ENCODE measurements around the gene ACTN1.

The ACTN1 gene

DNA sequence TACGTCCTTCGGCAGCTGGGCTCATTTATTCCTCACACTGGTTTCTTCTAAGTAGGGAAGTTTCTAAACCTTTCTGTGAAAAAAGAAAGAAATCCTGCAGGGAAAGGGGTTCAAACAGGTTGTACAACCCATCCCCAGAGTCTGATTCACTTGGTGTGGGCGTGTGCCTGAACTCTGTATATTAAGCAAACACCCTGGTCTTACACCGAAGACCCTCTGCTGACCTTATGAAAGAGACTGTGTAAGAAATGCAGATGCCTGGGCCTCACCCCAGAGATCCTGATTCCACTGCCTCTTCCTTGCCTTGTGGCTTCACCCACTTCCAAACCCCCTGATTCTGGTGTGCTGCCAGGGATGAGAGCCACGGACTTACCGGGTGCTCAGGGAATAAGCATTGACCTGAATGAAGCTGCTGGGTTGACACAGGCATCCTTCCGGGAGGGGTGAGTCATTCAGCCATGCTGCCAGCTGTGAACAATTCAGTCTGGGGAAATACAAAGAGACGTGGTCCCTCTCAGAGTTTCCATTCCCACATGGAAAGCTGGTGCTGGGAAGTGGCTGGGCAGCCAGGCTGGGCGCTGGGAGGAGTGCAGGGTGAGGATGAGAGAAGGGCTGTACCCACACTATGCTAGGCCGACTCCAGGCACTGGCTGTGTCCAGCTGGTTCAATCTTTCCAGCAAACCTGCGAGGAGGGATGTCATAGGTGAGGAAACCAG is 26.5 kb upstream of the ACTN1 start:
- Histone ChIP-seq H3K36me3 (no peaks in the 10 kb centered on the region), H3K4me3 (ENCODE audit: low read depth in 1 of 2, low read length in 1 of 2) (no peak overlapping the region), H3K9me3 (no peaks in the 10 kb centered on the region), H3K4me1 (ENCODE audit: control insufficient read depth in 1 of 2, insufficient read depth in 1 of 2, low read depth in 1 of 2, low read length in 1 of 2) (peaks cover 13% of the 10 kb centered on the region in 2 experiments), H3K27ac (no peak overlapping the region), H3K27me3 (no peaks in the 10 kb centered on the region)
- TF ChIP-seq, protein P1, sequence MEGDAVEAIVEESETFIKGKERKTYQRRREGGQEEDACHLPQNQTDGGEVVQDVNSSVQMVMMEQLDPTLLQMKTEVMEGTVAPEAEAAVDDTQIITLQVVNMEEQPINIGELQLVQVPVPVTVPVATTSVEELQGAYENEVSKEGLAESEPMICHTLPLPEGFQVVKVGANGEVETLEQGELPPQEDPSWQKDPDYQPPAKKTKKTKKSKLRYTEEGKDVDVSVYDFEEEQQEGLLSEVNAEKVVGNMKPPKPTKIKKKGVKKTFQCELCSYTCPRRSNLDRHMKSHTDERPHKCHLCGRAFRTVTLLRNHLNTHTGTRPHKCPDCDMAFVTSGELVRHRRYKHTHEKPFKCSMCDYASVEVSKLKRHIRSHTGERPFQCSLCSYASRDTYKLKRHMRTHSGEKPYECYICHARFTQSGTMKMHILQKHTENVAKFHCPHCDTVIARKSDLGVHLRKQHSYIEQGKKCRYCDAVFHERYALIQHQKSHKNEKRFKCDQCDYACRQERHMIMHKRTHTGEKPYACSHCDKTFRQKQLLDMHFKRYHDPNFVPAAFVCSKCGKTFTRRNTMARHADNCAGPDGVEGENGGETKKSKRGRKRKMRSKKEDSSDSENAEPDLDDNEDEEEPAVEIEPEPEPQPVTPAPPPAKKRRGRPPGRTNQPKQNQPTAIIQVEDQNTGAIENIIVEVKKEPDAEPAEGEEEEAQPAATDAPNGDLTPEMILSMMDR (IDR thresholded peaks at IDR 0.05): no peak

GRCh38 chr14:69004731-69005431 is 25.8 kb upstream of the ACTN1 start:
- no peak overlapping the region for H3K4me3 ChIP-seq (ENCODE audit: low read depth in 1 of 2, low read length in 1 of 2)
- H3K27ac ChIP-seq: no peak overlapping the region
- peaks cover 10 to 12% of the 10 kb centered on the region in 2 experiments for H3K4me1 ChIP-seq (ENCODE audit: control insufficient read depth in 1 of 2, insufficient read depth in 1 of 2, low read depth in 1 of 2, low read length in 1 of 2)
- H3K9me3 ChIP-seq: no peaks in the 10 kb centered on the region
- TF ChIP-seq, protein P1 (IDR thresholded peaks at IDR 0.05): no peak
- no peaks in the 10 kb centered on the region for H3K36me3 ChIP-seq
- H3K27me3 ChIP-seq: no peaks in the 10 kb centered on the region

GRCh38 chr14:69003626-69004025 is 24.5 kb upstream of the ACTN1 start:
- no peak overlapping the region for H3K27ac ChIP-seq
- H3K4me3 ChIP-seq (ENCODE audit: low read depth in 1 of 2, low read length in 1 of 2): no peak overlapping the region
- TF ChIP-seq, protein P1 (IDR thresholded peaks at IDR 0.05): no peak
- H3K27me3 ChIP-seq: no peaks in the 10 kb centered on the region
- H3K4me1 ChIP-seq (ENCODE audit: control insufficient read depth in 1 of 2, insufficient read depth in 1 of 2, low read depth in 1 of 2, low read length in 1 of 2): peaks cover 10 to 12% of the 10 kb centered on the region in 2 experiments
- H3K9me3 ChIP-seq: no peaks in the 10 kb centered on the region
- no peaks in the 10 kb centered on the region for H3K36me3 ChIP-seq

DNA sequence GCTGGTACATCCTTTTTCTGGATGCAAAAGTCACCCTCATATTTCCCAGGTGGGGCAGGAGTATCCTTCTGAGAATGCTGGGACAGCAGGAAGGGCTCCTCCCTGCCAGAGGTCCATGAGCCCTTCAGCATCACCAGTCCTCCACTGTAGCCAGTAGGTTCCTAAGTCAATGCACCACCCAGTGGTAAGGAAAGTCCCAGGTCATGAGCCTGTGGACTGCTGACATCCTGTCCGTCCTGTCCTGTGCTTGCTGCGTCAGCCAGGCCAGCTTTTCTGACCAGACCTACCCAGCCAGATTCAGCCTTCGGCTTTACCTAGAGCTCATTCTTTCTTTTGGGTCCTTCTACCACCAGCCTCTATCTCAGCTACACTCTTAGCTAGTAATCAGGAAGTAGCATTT is 23.0 kb upstream of the ACTN1 start:
- no peaks in the 10 kb centered on the region for H3K36me3 ChIP-seq
- H3K4me3 ChIP-seq (ENCODE audit: low read depth in 1 of 2, low read length in 1 of 2): no peak overlapping the region
- no peaks in the 10 kb centered on the region for H3K27me3 ChIP-seq
- H3K9me3 ChIP-seq: no peaks in the 10 kb centered on the region
- TF ChIP-seq, protein P1 (IDR thresholded peaks at IDR 0.05): no peak
- peaks cover under 1 to 5% of the 10 kb centered on the region in 2 experiments for H3K4me1 ChIP-seq (ENCODE audit: control insufficient read depth in 1 of 2, insufficient read depth in 1 of 2, low read depth in 1 of 2, low read length in 1 of 2)
- H3K27ac ChIP-seq: peak overlapping the region; percentile 7

DNA sequence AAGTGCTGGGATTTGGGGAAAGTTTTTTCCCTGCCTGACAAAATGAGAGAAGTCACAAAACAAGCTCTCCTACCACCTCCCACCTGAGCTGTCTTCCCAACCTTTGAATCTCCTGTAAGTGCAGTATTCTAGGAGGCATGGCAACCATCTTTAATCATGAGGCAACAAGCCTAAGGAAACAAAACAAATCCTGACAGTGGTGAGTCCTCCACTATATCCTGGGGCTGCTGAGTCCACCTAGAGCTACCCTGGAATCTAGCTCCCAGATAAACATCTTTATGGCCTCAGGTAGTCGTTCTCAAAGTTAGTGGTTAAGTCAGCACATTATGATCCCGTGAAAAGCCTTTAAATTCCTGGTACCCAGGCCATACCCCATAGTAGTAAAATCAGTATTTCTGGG is 22.3 kb upstream of the ACTN1 start:
- H3K27me3 ChIP-seq: no peaks in the 10 kb centered on the region
- no peak overlapping the region for H3K4me3 ChIP-seq (ENCODE audit: low read depth in 1 of 2, low read length in 1 of 2)
- TF ChIP-seq, protein P1 (IDR thresholded peaks at IDR 0.05): no peak
- no peak overlapping the region for H3K27ac ChIP-seq
- no peaks in the 10 kb centered on the region for H3K9me3 ChIP-seq
- H3K4me1 ChIP-seq (ENCODE audit: control insufficient read depth in 1 of 2, insufficient read depth in 1 of 2, low read depth in 1 of 2, low read length in 1 of 2): no peaks in the 10 kb centered on the region
- no peaks in the 10 kb centered on the region for H3K36me3 ChIP-seq
